Body of pancreas (tissue), 4 donors: ENCODE measurements around the gene RAB8B. TPM values are rescaled to one million over a fixed set of nuclear protein-coding genes. Genes with fewer than 3 reads are reported as not detected.

Experiments used
- ATAC-seq: fragments of 150-250 bp; one replicate; pipeline ENCODE4 v1.9.1; 2016
- DNase-seq, 4 donors: peaks; one replicate each; pipeline ENCODE4 v3.0.0-alpha.2; 2019
- H3K27ac ChIP-seq, 4 donors: fragments of 200-600 bp; sonication (generic); 1 replicate in 3 of 4; 2 replicates in 1 of 4; pipeline versions ENCODE4 v1.5.1 to v1.6.1; 2016 to 2019; ENCODE audit warnings: mild to moderate bottlenecking in 1 of 4, mixed read lengths in 1 of 4, moderate library complexity in 1 of 4
- H3K27me3 ChIP-seq, 2 donors: fragments of 200-600 bp; sonication (generic); one replicate each; pipeline ENCODE4 v1.6.0; 2016; ENCODE audit warnings: mild to moderate bottlenecking in 1 of 2
- H3K36me3 ChIP-seq, 2 donors: fragments of 200-600 bp; sonication (generic); replicated peaks in 1 of 2; 2 replicates each; pipeline ENCODE4 v1.5.1; 2016; ENCODE audit warnings: low read depth in 2 of 2; ENCODE audit not compliant: insufficient read depth in 1 of 2
- H3K4me1 ChIP-seq: fragments of 200-600 bp; sonication (generic); one replicate; pipeline ENCODE4 v1.6.0; 2016
- H3K4me3 ChIP-seq, 2 donors: fragments of 200-600 bp; sonication (generic); 1 replicate in 1 of 2; 2 replicates in 1 of 2; pipeline ENCODE4 v1.5.1; 2016 to 2019
- H3K9me3 ChIP-seq, 3 donors: fragments of 200-600 bp; sonication (generic); 1 replicate in 2 of 3; 2 replicates in 1 of 3; pipeline ENCODE4 v1.5.1; 2016
- POLR2A ChIP-seq, 3 donors: fragments of 450-650 bp; IDR thresholded peaks; one replicate each; pipeline ENCODE4 v1.6.1; 2016; ENCODE audit warnings: antibody characterized with exemption in 3 of 3, mild to moderate bottlenecking in 2 of 3
- WGBS, 2 donors: methylation state at CpG; one replicate each; pipeline ENCODE4 v1.1.5; 2017; 5-methylcytosine and 5-hydroxymethylcytosine counted together
- intact Hi-C: fragments of 100-400 bp; cut with DNase I; formaldehyde crosslinking; loops from one replicate; pipeline ENCODE4 v1.15.1; 2023
- total RNA-seq, 2 donors: library from RNA; depleted of rRNA; stranded (reverse); fragments of >200 nt; gene quantifications; one replicate each; pipeline ENCODE4 v1.1.0, GENCODE V29; 2016
- TF ChIP-seq, protein P1 (sequence below), 7 experiments: fragments of 450-650 bp in 4 of 7; fragments of 200-600 bp in 3 of 7; sonication (generic) in 3 of 7; IDR thresholded peaks; one replicate each; pipeline ENCODE4 v1.5.1; 2016 to 2019; ENCODE audit warnings: antibody characterized with exemption in 7 of 7

The RAB8B gene
- total RNA-seq, 2 donors from 2014 or later: 12.5 to 14.0 TPM

DNA sequence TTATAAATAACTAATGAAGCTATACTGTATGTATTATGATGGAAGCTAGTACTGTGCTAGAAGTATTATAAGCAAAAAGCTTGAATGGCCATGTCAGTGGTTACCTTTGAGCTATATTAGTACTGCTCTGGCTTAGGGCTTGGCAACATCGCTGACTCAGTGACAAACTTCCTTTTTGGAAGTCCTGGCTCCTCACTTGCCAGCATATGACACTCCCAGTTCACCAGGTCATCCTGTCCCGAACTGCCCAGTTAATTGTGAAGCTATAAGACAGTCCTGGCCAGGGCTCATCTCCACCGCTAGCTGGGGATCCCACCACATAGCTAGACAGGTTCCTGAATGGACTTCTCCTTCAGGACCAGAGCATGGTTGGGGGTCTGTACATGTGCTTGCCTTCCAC is 31.9 kb downstream of the RAB8B start:
- H3K4me3 ChIP-seq: no peak overlapping the region
- 57 to 75% methylated on average over 3 of the region's 3 CpGs for WGBS, 2 donors
- ATAC-seq: no peak
- no peaks in the 10 kb centered on the region for H3K27me3 ChIP-seq
- no peaks in the 10 kb centered on the region for H3K9me3 ChIP-seq
- H3K36me3 ChIP-seq: no peaks in the 10 kb centered on the region
- TF ChIP-seq, protein P1, sequence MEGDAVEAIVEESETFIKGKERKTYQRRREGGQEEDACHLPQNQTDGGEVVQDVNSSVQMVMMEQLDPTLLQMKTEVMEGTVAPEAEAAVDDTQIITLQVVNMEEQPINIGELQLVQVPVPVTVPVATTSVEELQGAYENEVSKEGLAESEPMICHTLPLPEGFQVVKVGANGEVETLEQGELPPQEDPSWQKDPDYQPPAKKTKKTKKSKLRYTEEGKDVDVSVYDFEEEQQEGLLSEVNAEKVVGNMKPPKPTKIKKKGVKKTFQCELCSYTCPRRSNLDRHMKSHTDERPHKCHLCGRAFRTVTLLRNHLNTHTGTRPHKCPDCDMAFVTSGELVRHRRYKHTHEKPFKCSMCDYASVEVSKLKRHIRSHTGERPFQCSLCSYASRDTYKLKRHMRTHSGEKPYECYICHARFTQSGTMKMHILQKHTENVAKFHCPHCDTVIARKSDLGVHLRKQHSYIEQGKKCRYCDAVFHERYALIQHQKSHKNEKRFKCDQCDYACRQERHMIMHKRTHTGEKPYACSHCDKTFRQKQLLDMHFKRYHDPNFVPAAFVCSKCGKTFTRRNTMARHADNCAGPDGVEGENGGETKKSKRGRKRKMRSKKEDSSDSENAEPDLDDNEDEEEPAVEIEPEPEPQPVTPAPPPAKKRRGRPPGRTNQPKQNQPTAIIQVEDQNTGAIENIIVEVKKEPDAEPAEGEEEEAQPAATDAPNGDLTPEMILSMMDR (IDR thresholded peaks at IDR 0.05): no peak
- TF ChIP-seq POLR2A (IDR thresholded peaks at IDR 0.05): no peak
- H3K4me1 ChIP-seq: no peaks in the 10 kb centered on the region
- intact Hi-C loops: no loop called here
- no peak overlapping the region for H3K27ac ChIP-seq
- DNase-seq: peak in 2 of 4 donors; percentile 15 to 26

DNA sequence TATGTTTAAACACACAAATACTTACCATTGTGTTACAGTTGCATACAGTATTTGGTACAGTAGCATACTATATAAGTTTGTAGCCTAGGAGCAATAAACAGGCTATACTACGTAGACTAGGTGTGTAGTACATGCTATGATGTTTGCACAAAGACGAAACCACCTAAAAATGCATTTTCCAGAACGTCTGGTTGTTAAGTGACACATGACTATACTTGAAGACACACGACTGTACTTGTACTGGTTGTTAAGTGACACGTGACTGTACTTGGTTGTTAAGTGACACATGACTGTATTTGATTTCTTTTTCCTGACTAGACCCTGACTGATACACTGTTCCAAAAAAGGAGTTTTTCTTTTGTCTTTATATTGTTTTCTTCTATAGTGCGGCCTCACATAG is 34.1 kb downstream of the RAB8B start:
- TF ChIP-seq, protein P1 (IDR thresholded peaks at IDR 0.05): no peak
- no peak for TF ChIP-seq POLR2A (IDR thresholded peaks at IDR 0.05)
- H3K27ac ChIP-seq: no peak overlapping the region
- DNase-seq (no peak), ATAC-seq (no peak)
- no peaks in the 10 kb centered on the region for H3K36me3 ChIP-seq
- intact Hi-C loops: no loop called here
- no peaks in the 10 kb centered on the region for H3K4me1 ChIP-seq
- 68 to 76% methylated on average over 6 of the region's 6 CpGs for WGBS, 2 donors
- H3K9me3 ChIP-seq: no peaks in the 10 kb centered on the region
- H3K4me3 ChIP-seq: no peak overlapping the region
- no peaks in the 10 kb centered on the region for H3K27me3 ChIP-seq

DNA sequence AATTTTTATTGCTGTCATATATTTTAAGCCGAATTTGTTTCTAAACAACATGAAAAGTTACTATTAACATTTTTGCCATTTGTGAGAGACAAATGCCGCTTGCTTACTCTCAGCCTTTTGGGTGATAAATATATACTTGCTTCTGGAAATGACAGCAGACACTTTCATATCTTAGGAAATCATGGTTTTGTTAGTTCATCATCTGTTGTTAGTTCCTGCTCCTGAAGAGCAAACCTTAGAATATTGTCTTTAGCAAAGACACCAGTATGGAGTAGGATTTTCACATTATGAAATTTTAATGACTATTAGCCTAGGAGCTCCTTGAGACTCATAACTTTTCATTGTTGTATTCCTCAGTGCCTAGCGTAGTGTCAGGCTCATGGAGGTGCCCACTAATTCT is 36.0 kb downstream of the RAB8B start:
- intact Hi-C loops: no loop called here
- no peak overlapping the region for H3K4me3 ChIP-seq
- DNase-seq (no peak), ATAC-seq (no peak)
- WGBS, 2 donors: 90 to 92% methylated on average over 3 of the region's 3 CpGs
- H3K36me3 ChIP-seq: no peaks in the 10 kb centered on the region
- H3K9me3 ChIP-seq: no peaks in the 10 kb centered on the region
- H3K27ac ChIP-seq: no peak overlapping the region
- H3K27me3 ChIP-seq: no peaks in the 10 kb centered on the region
- no peaks in the 10 kb centered on the region for H3K4me1 ChIP-seq
- no peak for TF ChIP-seq POLR2A (IDR thresholded peaks at IDR 0.05)
- TF ChIP-seq, protein P1 (IDR thresholded peaks at IDR 0.05): no peak

DNA sequence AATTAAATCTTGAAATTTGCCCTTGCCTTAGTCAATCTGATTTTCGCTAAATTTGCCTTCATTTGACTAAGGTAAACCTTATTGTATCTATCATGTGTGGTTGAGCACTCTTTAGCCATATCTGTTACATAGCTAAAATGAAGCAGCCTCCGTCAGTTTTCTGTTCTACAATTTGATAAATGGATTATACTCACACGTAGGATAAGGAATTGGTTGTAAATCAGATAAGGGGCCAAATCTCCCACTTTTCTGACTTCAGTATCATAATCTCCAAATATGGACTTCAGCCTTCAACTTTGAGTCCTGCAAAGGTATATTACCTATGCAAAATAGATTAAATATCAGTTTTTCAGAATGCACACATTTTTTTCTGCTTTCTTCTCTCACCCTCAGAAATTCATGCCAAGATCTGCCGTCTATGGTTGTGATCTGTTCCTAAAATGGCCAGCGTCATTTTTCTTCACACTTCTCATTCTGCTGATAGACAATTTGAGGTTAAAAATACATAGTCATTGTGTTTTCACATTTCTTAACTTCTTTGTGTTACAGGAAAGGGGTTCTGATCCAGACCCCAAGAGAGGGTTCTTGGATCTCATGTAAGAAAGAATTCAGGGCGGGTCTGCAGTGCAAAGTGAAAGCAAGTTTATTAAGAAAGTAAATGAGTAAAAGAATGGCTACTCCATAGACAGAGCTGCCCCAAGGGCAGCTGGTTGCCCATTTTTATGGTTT is 36.9 kb downstream of the RAB8B start:
- no peaks in the 10 kb centered on the region for H3K9me3 ChIP-seq
- H3K4me1 ChIP-seq: no peaks in the 10 kb centered on the region
- H3K4me3 ChIP-seq: no peak overlapping the region
- WGBS, 2 donors: 76 to 84% methylated on average over 6 of the region's 6 CpGs
- TF ChIP-seq POLR2A (IDR thresholded peaks at IDR 0.05): no peak
- TF ChIP-seq, protein P1 (IDR thresholded peaks at IDR 0.05): no peak
- H3K36me3 ChIP-seq: no peaks in the 10 kb centered on the region
- DNase-seq (no peak), ATAC-seq (no peak)
- no peak overlapping the region for H3K27ac ChIP-seq
- intact Hi-C loops: no loop called here
- H3K27me3 ChIP-seq: no peaks in the 10 kb centered on the region

DNA sequence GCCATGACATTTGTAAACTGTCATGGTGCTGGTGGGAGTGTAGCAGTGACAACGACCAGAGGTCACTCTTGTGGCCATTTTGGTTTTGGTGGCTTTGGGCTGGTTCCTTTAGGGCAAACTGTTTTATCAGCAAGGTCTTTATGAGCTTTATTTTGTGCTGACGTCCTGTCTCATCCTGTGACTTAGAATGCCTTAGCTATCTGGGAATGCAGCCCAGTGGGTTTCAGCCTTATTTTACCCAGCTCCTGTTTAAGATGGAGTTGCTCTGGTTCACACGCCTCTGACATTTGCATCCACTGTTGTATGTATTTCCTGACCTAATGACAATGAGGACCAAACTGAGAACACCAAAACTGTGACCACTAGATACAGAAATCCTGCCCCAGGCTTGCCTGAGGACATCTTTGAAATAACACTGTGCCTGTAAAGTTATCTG is 37.6 kb downstream of the RAB8B start:
- H3K27me3 ChIP-seq: no peaks in the 10 kb centered on the region
- H3K36me3 ChIP-seq: no peaks in the 10 kb centered on the region
- intact Hi-C loops: no loop called here
- no peak overlapping the region for H3K27ac ChIP-seq
- DNase-seq (no peak), ATAC-seq (no peak)
- H3K4me3 ChIP-seq: no peak overlapping the region
- no peaks in the 10 kb centered on the region for H3K4me1 ChIP-seq
- 80 to 82% methylated on average over 3 of the region's 3 CpGs for WGBS, 2 donors
- TF ChIP-seq POLR2A (IDR thresholded peaks at IDR 0.05): no peak
- TF ChIP-seq, protein P1 (IDR thresholded peaks at IDR 0.05): no peak
- no peaks in the 10 kb centered on the region for H3K9me3 ChIP-seq
